ENCODE measurements around the gene CNNM1. TPM values are rescaled to one million over a fixed set of nuclear protein-coding genes. Genes with fewer than 3 reads are reported as not detected.

The CNNM1 gene
- total RNA-seq, 1 experiment from 2014 or later, result not detected

GRCh38 chr10:99365736-99366135, 36.6 kb downstream of the CNNM1 start:
- no peak overlapping the region for H3K27ac ChIP-seq (ENCODE audit: low read depth, low read length)
- intact Hi-C loops (cut with micrococcal nuclease), result no loop called here
- no peaks in the 10 kb centered on the region for H3K9me2 ChIP-seq (ENCODE audit: insufficient read depth)
- H3K4me3 ChIP-seq (replicated peaks in 1 of 2; ENCODE audit: low read depth in 1 of 2, low read length in 2 of 2), result no peak overlapping the region
- no peaks in the 10 kb centered on the region for H3K36me3 ChIP-seq (ENCODE audit: control insufficient read depth in 1 of 2, insufficient read depth in 2 of 2, low read length in 2 of 2)
- no peaks in the 10 kb centered on the region for H4K20me1 ChIP-seq (ENCODE audit: insufficient read depth)
- H3K27me3 ChIP-seq (ENCODE audit: insufficient read depth, low read length), result peaks cover 73% of the 10 kb centered on the region
- BruUV-seq (replicated peaks), result no TSS peak
- H3K4me1 ChIP-seq (ENCODE audit: control insufficient read depth in 1 of 2, insufficient read depth in 2 of 2, low read length in 2 of 2), result no peaks in the 10 kb centered on the region
- no peak overlapping the region for H2AFZ ChIP-seq (ENCODE audit: low read depth, low read length, poor library complexity, severe bottlenecking)
- no peaks in the 10 kb centered on the region for H3K9me3 ChIP-seq (ENCODE audit: control insufficient read depth in 1 of 2, insufficient read depth in 1 of 2, low read depth in 1 of 2, low read length in 2 of 2)
- no peak for DNase-seq (ENCODE audit: low read depth, low spot score)
- no peak overlapping the region for H3K4me2 ChIP-seq (ENCODE audit: low read length)
- H3K9ac ChIP-seq (ENCODE audit: low read length), result no peak overlapping the region
- TF ChIP-seq CEBPB (IDR thresholded peaks at IDR 0.05; ENCODE audit: low read depth) (no peak), EGR1 (IDR thresholded peaks at IDR 0.05; ENCODE audit: low read depth) (no peak), ZNF274 (IDR thresholded peaks at IDR 0.05; ENCODE audit: low read depth, low read length) (no peak), EZH2phosphoT487 (IDR thresholded peaks at IDR 0.05; ENCODE audit: borderline replicate concordance) (no peak), ELF1 (IDR thresholded peaks at IDR 0.05; ENCODE audit: borderline replicate concordance, low read depth) (no peak), SIN3A (IDR thresholded peaks at IDR 0.05; ENCODE audit: low read depth) (no peak), EZH2 (IDR thresholded peaks at IDR 0.05) (no peak), YY1 (IDR thresholded peaks at IDR 0.05; ENCODE audit: extremely low read depth, insufficient replicate concordance, low read depth, low read length) (no peak)
- TF ChIP-seq, protein P1, sequence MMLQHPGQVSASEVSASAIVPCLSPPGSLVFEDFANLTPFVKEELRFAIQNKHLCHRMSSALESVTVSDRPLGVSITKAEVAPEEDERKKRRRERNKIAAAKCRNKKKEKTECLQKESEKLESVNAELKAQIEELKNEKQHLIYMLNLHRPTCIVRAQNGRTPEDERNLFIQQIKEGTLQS (IDR thresholded peaks at IDR 0.05), result no peak
- ChIA-PET CTCF (no interaction called here), RAD21 (ENCODE audit: low non-redundant PET in 1 of 2, low total read pairs in 2 of 2, uncharacterized antibody in 2 of 2, unreplicated experiment in 2 of 2) (no interaction called here), POLR2A (no interaction called here)
- ATAC-seq, result no peak
- H3K79me2 ChIP-seq (ENCODE audit: insufficient read depth, low read length), result no peaks in the 10 kb centered on the region

- Histone ChIP-seq H3K9me3 (ENCODE audit: control insufficient read depth in 1 of 2, insufficient read depth in 1 of 2, low read depth in 1 of 2, low read length in 2 of 2) (no peaks in the 10 kb centered on the region), H3K9ac (ENCODE audit: low read length) (no peak overlapping the region), H2AFZ (ENCODE audit: low read depth, low read length, poor library complexity, severe bottlenecking) (no peak overlapping the region), H3K4me2 (ENCODE audit: low read length) (no peak overlapping the region), H3K27me3 (ENCODE audit: insufficient read depth, low read length) (peaks cover 75% of the 10 kb centered on the region), H3K36me3 (ENCODE audit: control insufficient read depth in 1 of 2, insufficient read depth in 2 of 2, low read length in 2 of 2) (no peaks in the 10 kb centered on the region), H3K79me2 (ENCODE audit: insufficient read depth, low read length) (no peaks in the 10 kb centered on the region), H3K9me2 (ENCODE audit: insufficient read depth) (no peaks in the 10 kb centered on the region), H3K4me3 (replicated peaks in 1 of 2; ENCODE audit: low read depth in 1 of 2, low read length in 2 of 2) (no peak overlapping the region), H3K4me1 (ENCODE audit: control insufficient read depth in 1 of 2, insufficient read depth in 2 of 2, low read length in 2 of 2) (no peaks in the 10 kb centered on the region), H4K20me1 (ENCODE audit: insufficient read depth) (no peaks in the 10 kb centered on the region), H3K27ac (ENCODE audit: low read depth, low read length) (no peak overlapping the region)
- no peak for DNase-seq (ENCODE audit: low read depth, low spot score)
- no TSS peak for BruUV-seq (replicated peaks)
- ATAC-seq, result no peak
- intact Hi-C loops (cut with micrococcal nuclease), result no loop called here
- ChIA-PET POLR2A (no interaction called here), CTCF (no interaction called here), RAD21 (ENCODE audit: low non-redundant PET in 1 of 2, low total read pairs in 2 of 2, uncharacterized antibody in 2 of 2, unreplicated experiment in 2 of 2) (no interaction called here)
- TF ChIP-seq SIN3A (IDR thresholded peaks at IDR 0.05; ENCODE audit: low read depth), result no peak
- no peak for TF ChIP-seq EZH2phosphoT487 (IDR thresholded peaks at IDR 0.05; ENCODE audit: borderline replicate concordance)
- no peak for TF ChIP-seq TCF7L2 (IDR thresholded peaks at IDR 0.05; ENCODE audit: borderline replicate concordance, extremely low read depth, insufficient read depth, insufficient read length)
- no peak for TF ChIP-seq REST (IDR thresholded peaks at IDR 0.05; ENCODE audit: low read depth)
- TF ChIP-seq YY1 (IDR thresholded peaks at IDR 0.05; ENCODE audit: extremely low read depth, insufficient replicate concordance, low read depth, low read length), result no peak
- TF ChIP-seq ELF1 (IDR thresholded peaks at IDR 0.05; ENCODE audit: borderline replicate concordance, low read depth), result no peak
- TF ChIP-seq SP1 (IDR thresholded peaks at IDR 0.05; ENCODE audit: low read depth), result no peak
- no peak for TF ChIP-seq POLR2AphosphoS5 (IDR thresholded peaks at IDR 0.05; ENCODE audit: low read depth, low read length)
- TF ChIP-seq, protein P2, sequence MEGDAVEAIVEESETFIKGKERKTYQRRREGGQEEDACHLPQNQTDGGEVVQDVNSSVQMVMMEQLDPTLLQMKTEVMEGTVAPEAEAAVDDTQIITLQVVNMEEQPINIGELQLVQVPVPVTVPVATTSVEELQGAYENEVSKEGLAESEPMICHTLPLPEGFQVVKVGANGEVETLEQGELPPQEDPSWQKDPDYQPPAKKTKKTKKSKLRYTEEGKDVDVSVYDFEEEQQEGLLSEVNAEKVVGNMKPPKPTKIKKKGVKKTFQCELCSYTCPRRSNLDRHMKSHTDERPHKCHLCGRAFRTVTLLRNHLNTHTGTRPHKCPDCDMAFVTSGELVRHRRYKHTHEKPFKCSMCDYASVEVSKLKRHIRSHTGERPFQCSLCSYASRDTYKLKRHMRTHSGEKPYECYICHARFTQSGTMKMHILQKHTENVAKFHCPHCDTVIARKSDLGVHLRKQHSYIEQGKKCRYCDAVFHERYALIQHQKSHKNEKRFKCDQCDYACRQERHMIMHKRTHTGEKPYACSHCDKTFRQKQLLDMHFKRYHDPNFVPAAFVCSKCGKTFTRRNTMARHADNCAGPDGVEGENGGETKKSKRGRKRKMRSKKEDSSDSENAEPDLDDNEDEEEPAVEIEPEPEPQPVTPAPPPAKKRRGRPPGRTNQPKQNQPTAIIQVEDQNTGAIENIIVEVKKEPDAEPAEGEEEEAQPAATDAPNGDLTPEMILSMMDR (IDR thresholded peaks at IDR 0.05 in 2 of 3, conservative IDR thresholded peaks at IDR 0.05 in 1 of 3; ENCODE audit: borderline replicate concordance in 1 of 3, insufficient read depth in 1 of 3, low read depth in 2 of 3, low read length in 2 of 3), result no peak
- no peak for TF ChIP-seq CBX3 (IDR thresholded peaks at IDR 0.05; ENCODE audit: low read depth)
- no peak for TF ChIP-seq RAD21 (IDR thresholded peaks at IDR 0.05; ENCODE audit: low read depth)
Measured at GRCh38 chr10:99366666-99367065, 37.5 kb downstream of the CNNM1 start.
